Adrenal gland (tissue), 19 donors: ENCODE measurements around the gene PAWR. TPM values are rescaled to one million over a fixed set of nuclear protein-coding genes. Genes with fewer than 3 reads are reported as not detected.

Experiments
- DNase-seq, 7 donors: peaks; one replicate each; pipeline ENCODE4 v3.0.0-alpha.2; 2019 to 2020
- H3K27ac ChIP-seq, 5 donors: fragments of 200-600 bp; sonication (generic) in 4 of 5; 1 replicate in 3 of 5; 2 replicates in 2 of 5; pipeline versions ENCODE4 v1.5.1 to v1.8.0; 2016 to 2020; ENCODE audit warnings: mild to moderate bottlenecking in 1 of 5
- H3K27me3 ChIP-seq: fragments of 200-600 bp; 2 replicates; pipeline ENCODE4 v1.8.0; 2021
- H3K36me3 ChIP-seq, 2 donors: fragments of 200-600 bp; replicated peaks in 1 of 2; 1 replicate in 1 of 2; 2 replicates in 1 of 2; pipeline versions ENCODE4 v1.5.1 to v1.8.0; 2018 to 2022
- H3K4me1 ChIP-seq, 2 donors: fragments of 200-600 bp; replicated peaks in 1 of 2; 1 replicate in 1 of 2; 2 replicates in 1 of 2; pipeline versions ENCODE4 v1.5.1 to v1.8.0; 2018 to 2021
- H3K4me3 ChIP-seq, 4 donors: fragments of 200-600 bp; sonication (generic) in 3 of 4; one replicate each; pipeline ENCODE4 v1.5.1; 2016 to 2018
- H3K9me3 ChIP-seq, 3 donors: fragments of 200-600 bp; sonication (generic) in 1 of 3; replicated peaks in 1 of 3; 1 replicate in 2 of 3; 2 replicates in 1 of 3; pipeline versions ENCODE4 v1.5.1 to v1.8.0; 2016 to 2021
- CTCF ChIP-seq, 6 experiments: fragments of 450-650 bp in 4 of 6; fragments of 200-600 bp in 2 of 6; sonication (generic) in 1 of 6; IDR thresholded peaks; 1 replicate in 5 of 6; 2 replicates in 1 of 6; pipeline versions ENCODE4 v1.5.1 to v1.8.0; 2016 to 2021; ENCODE audit warnings: antibody characterized with exemption in 6 of 6, mild to moderate bottlenecking in 2 of 6, moderate library complexity in 1 of 6
- POLR2A ChIP-seq, 2 donors: fragments of 450-650 bp; IDR thresholded peaks; one replicate each; pipeline ENCODE4 v1.6.1; 2017; ENCODE audit warnings: antibody characterized with exemption in 2 of 2, mild to moderate bottlenecking in 2 of 2, moderate library complexity in 1 of 2
- WGBS, 4 donors: extraction: QIAGEN DNeasy Blood & Tissue Kit in 2 of 4; methylation state at CpG; one replicate each; pipeline versions ENCODE4 v1.1.5 to v1.1.7; 2013 to 2017; 5-methylcytosine and 5-hydroxymethylcytosine counted together
- intact Hi-C, 2 donors: fragments of 100-400 bp; cut with DNase I; formaldehyde crosslinking; loops; one replicate each; pipeline versions ENCODE4 v1.14.1 to v1.15.0; 2022 to 2023
- long read RNA-seq, 10 donors: library from polyadenylated mRNA in 3 of 10; unstranded in 2 of 10; stranded (forward) in 1 of 10; transcript quantifications; one replicate each; pipeline ENCODE4 v2.0.0 and lab custom pipeline, GENCODE V29; 2021 to 2026
- polyA plus RNA-seq, 3 donors: library from polyadenylated mRNA; stranded (reverse); fragments of 200-250 nt in 2 of 3; fragments of 350-450 nt in 1 of 3; fragmentation: Illumina TruSeq in 1 of 3; extraction: RNeasy Lipid Tissue Mini Kit (QIAGEN cat#74804) in 1 of 3; gene quantifications; one replicate each; pipeline ENCODE4 v1.2.3, GENCODE V29; 2013 to 2014
- total RNA-seq, 9 donors: library from RNA; depleted of rRNA in 4 of 9; stranded (reverse); fragments of >200 nt in 4 of 9; fragments of 120-200 nt in 1 of 9; fragmentation: NEBNext Ultra II Directional in 1 of 9; extraction: Animal tissue kit (Norgen Biotek cat#: 25700) in 1 of 9; gene quantifications; one replicate each; pipeline versions ENCODE4 v1.1.0 to v1.2.4, GENCODE V29; 2013 to 2023
- donor health status: healthy with polysubstance abuse.
- donor health status: Bipolar disorder and iron deficiency.
- donor health status: DM: yes; HTN: yes; CAD: no.
- donor health status: DM: no; HTN: no; CAD: no.
- donor health status: DM: no; HTN: no; CAD: no.
- donor health status: DM: yes; HTN: yes; CAD: no.

PAWR gene
- total RNA-seq (10 to 100 TPM in 8 of 9 donors, 1 to 10 TPM in 1; 8.5 to 63.7 (median 29.2) TPM), polyA plus RNA-seq (10 to 100 TPM; 15.5 to 17.2 (median 16.5) TPM)
- long read RNA-seq, donor 1, partial matches to known transcripts: 0 of 2 reads
- long read RNA-seq, donor 1, other reads (novel, unspliced or antisense): 0 of 2 reads
- long read RNA-seq, donor 2, partial matches to known transcripts: 0 of 1 reads
- long read RNA-seq, donor 2, other reads (novel, unspliced or antisense): 0 of 1 reads
- long read RNA-seq, donor 3: 0 reads
- long read RNA-seq, donor 4: 0 reads
- long read RNA-seq, donor 5, full-length matches to known transcripts: 8 of 28 reads
- long read RNA-seq, donor 5, partial matches to known transcripts: 14 of 28 reads
- long read RNA-seq, donor 5, other reads (novel, unspliced or antisense): 6 of 28 reads
- long read RNA-seq, donor 6, partial matches to known transcripts: 1 of 1 reads
- long read RNA-seq, donor 6, other reads (novel, unspliced or antisense): 0 of 1 reads
- long read RNA-seq, donor 7, partial matches to known transcripts: 0 of 1 reads
- long read RNA-seq, donor 7, other reads (novel, unspliced or antisense): 0 of 1 reads
- long read RNA-seq, donor 8, full-length matches to known transcripts: 1 of 1 reads
- long read RNA-seq, donor 8, partial matches to known transcripts: 0 of 1 reads
- long read RNA-seq, donor 8, other reads (novel, unspliced or antisense): 0 of 1 reads
- long read RNA-seq, donor 9, partial matches to known transcripts: 0 of 1 reads
- long read RNA-seq, donor 9, other reads (novel, unspliced or antisense): 0 of 1 reads
- long read RNA-seq, donor 10: 0 reads

GRCh38 chr12:79690638-79691510 lies at the start of gene PAWR:
Gene PAWR (minus strand): TSS chr12:79690964. CDS start chr12:79690244, 720 bp downstream.
- Histone ChIP-seq H3K9me3 (no peaks in the 10 kb centered on the region), H3K36me3 (no peaks in the 10 kb centered on the region), H3K4me3 (peak within 1 kb of the TSS; percentile 51 to 95 (median 74)), H3K27ac (peak within 1 kb of the TSS; percentile 76 to 97 (median 87)), H3K27me3 (no peaks in the 10 kb centered on the region), H3K4me1 (peaks cover 4 to 29% of the 10 kb centered on the region in 2 donors)
- TF ChIP-seq CTCF (IDR thresholded peaks at IDR 0.05) (peak in 1 of 6 experiments; percentile 13), POLR2A (IDR thresholded peaks at IDR 0.05) (peak; percentile 31 to 80)
- intact Hi-C loops: no loop called here
- WGBS, 4 donors: 0 to 1% (median 1%) methylated on average over 38 to 93 of the region's 107 CpGs
- DNase-seq: peak; percentile 59 to 75 (median 67)

- intact Hi-C loops: loop anchor here in 1 of 2 donors (5.0 kb wide), 2 partner anchors 191 to 321 kb away; no protein-coding TSS in a partner anchor
- 13 to 21% (median 16%) methylated on average over 4 of the region's 4 CpGs for WGBS, 4 donors
- no peaks in the 10 kb centered on the region for H3K4me1 ChIP-seq
Measured at GRCh38 chr12:79737875-79738718, 47.3 kb upstream of the PAWR start.

GRCh38 chr12:79732638-79733037 lies 41.9 kb upstream of the PAWR start:
- Histone ChIP-seq H3K36me3 (no peaks in the 10 kb centered on the region), H3K4me3 (no peak overlapping the region), H3K4me1 (no peaks in the 10 kb centered on the region), H3K27me3 (no peaks in the 10 kb centered on the region), H3K9me3 (no peaks in the 10 kb centered on the region), H3K27ac (no peak overlapping the region)
- intact Hi-C loops: no loop called here
- TF ChIP-seq POLR2A (IDR thresholded peaks at IDR 0.05) (no peak), CTCF (IDR thresholded peaks at IDR 0.05) (no peak)
- DNase-seq: no peak

More at GRCh38 chr12:79737875-79738718, 47.3 kb upstream of the PAWR start:
- TF ChIP-seq CTCF (IDR thresholded peaks at IDR 0.05): peak; percentile 43 to 72 (median 58)
- no peak for TF ChIP-seq POLR2A (IDR thresholded peaks at IDR 0.05)
- DNase-seq: peak in 6 of 7 donors; percentile 18 to 51 (median 30)
- peaks cover 4% of the 10 kb centered on the region for H3K27me3 ChIP-seq
- no peaks in the 10 kb centered on the region for H3K36me3 ChIP-seq
- H3K4me3 ChIP-seq: no peak overlapping the region
- H3K9me3 ChIP-seq: no peaks in the 10 kb centered on the region
- H3K27ac ChIP-seq: no peak overlapping the region
